GM19035 (cell line): ENCODE results near the gene NECAP2.

ENCODE experiments used
- ATAC-seq: cut with Tn5 transposase; IDR thresholded peaks from one replicate; pipeline ENCODE4 v1.9.1; 2021; ENCODE audit not compliant: unreplicated experiment

NECAP2 gene

GRCh38 chr1:16440470-16441281, at the start of gene NECAP2:
TSS of gene NECAP2 (plus strand) at chr1:16440724. CDS start at chr1:16440762, 38 bp downstream.
- ATAC-seq, result peak; percentile 87

- ATAC-seq, result no peak
Observed at GRCh38 chr1:16391411-16391810, 49.1 kb upstream of the NECAP2 start.

- no peak for ATAC-seq
Observed at GRCh38 chr1:16392740-16393569, 47.6 kb upstream of the NECAP2 start.

- no peak for ATAC-seq
Observed at GRCh38 chr1:16393570-16394521, 46.7 kb upstream of the NECAP2 start.

- no peak for ATAC-seq
Observed at GRCh38 chr1:16394977-16395376, 45.5 kb upstream of the NECAP2 start.

- ATAC-seq, result no peak
Observed at GRCh38 chr1:16396591-16396990, 43.9 kb upstream of the NECAP2 start.

GRCh38 chr1:16397120-16397519, 43.4 kb upstream of the NECAP2 start:
- no peak for ATAC-seq

GRCh38 chr1:16398371-16398953, 42.1 kb upstream of the NECAP2 start:
- no peak for ATAC-seq

- no peak for ATAC-seq
Observed at GRCh38 chr1:16402742-16403141, 37.8 kb upstream of the NECAP2 start.

GRCh38 chr1:16405441-16405840, 35.1 kb upstream of the NECAP2 start:
- no peak for ATAC-seq

- no peak for ATAC-seq
Observed at GRCh38 chr1:16406868-16407267, 33.7 kb upstream of the NECAP2 start.

GRCh38 chr1:16409536-16410152, 30.9 kb upstream of the NECAP2 start:
- ATAC-seq, result no peak

- no peak for ATAC-seq
Observed at GRCh38 chr1:16410803-16411202, 29.7 kb upstream of the NECAP2 start.

GRCh38 chr1:16413191-16413590, 27.3 kb upstream of the NECAP2 start:
- no peak for ATAC-seq

- ATAC-seq, result no peak
Observed at GRCh38 chr1:16418823-16419425, 21.6 kb upstream of the NECAP2 start.

- no peak for ATAC-seq
Observed at GRCh38 chr1:16420424-16421118, 20.0 kb upstream of the NECAP2 start.

GRCh38 chr1:16421201-16421600, 19.3 kb upstream of the NECAP2 start:
- no peak for ATAC-seq

- no peak for ATAC-seq
Observed at GRCh38 chr1:16422041-16422440, 18.5 kb upstream of the NECAP2 start.
